Fibroblast of lung (primary cell): ENCODE data around the gene BAZ1B. TPM values are rescaled to one million over a fixed set of nuclear protein-coding genes. Genes with fewer than 3 reads are reported as not detected.
"Not testable (repeated sequence)": the region's sequence is repeated elsewhere in the genome, so short reads cannot be mapped to it uniquely, and the experiment has no call there.

Experiments
- DNase-seq, 2 donors: peaks; one replicate each; pipeline versions ENCODE4 v3.0.0 to v3.0.0-alpha.2; 2010; ENCODE audit warnings: low read depth in 2 of 2
- H2AFZ ChIP-seq: 2 replicates; pipeline ENCODE4 v1.5.1; 2012; ENCODE audit warnings: low read length, control low read depth, inconsistent platforms
- H3K27ac ChIP-seq: 2 replicates; pipeline ENCODE4 v1.5.1; 2011; ENCODE audit warnings: low read length, control low read depth; ENCODE audit not compliant: insufficient read depth
- H3K27me3 ChIP-seq: 2 replicates; pipeline ENCODE4 v1.5.1; 2011; ENCODE audit warnings: mild to moderate bottlenecking, low read length; ENCODE audit not compliant: control insufficient read depth, insufficient read depth
- H3K36me3 ChIP-seq: 2 replicates; pipeline ENCODE4 v1.5.1; 2011; ENCODE audit warnings: low read length; ENCODE audit not compliant: control insufficient read depth, insufficient read depth
- H3K4me1 ChIP-seq: 2 replicates; pipeline ENCODE4 v1.5.1; 2011; ENCODE audit warnings: low read length; ENCODE audit not compliant: control insufficient read depth, insufficient read depth; ENCODE audit errors: extremely low read depth
- H3K4me2 ChIP-seq: 2 replicates; pipeline ENCODE4 v1.5.1; 2011; ENCODE audit warnings: low read length, control low read depth; ENCODE audit not compliant: insufficient read depth; ENCODE audit errors: extremely low read depth
- H3K4me3 ChIP-seq, 4 experiments: fragments of 200-600 bp in 1 of 4; sonication (generic) in 1 of 4; replicated peaks in 1 of 4; 2 replicates each; pipeline ENCODE4 v1.5.1; 2011 to 2016; ENCODE audit warnings: low read length in 4 of 4, low read depth in 3 of 4, mild to moderate bottlenecking in 3 of 4, control low read depth in 2 of 4, inconsistent platforms in 1 of 4, mixed read lengths in 1 of 4; ENCODE audit not compliant: insufficient read depth in 1 of 4; ENCODE audit errors: control extremely low read depth in 1 of 4
- H3K79me2 ChIP-seq: 2 replicates; pipeline ENCODE4 v1.5.1; 2012; ENCODE audit warnings: mild to moderate bottlenecking, low read length, inconsistent platforms; ENCODE audit not compliant: control insufficient read depth, insufficient read depth
- H3K9ac ChIP-seq: 2 replicates; pipeline ENCODE4 v1.5.1; 2011; ENCODE audit warnings: mild to moderate bottlenecking, low read length, control low read depth; ENCODE audit not compliant: insufficient read depth
- H3K9me3 ChIP-seq: 2 replicates; pipeline ENCODE4 v1.5.1; 2012; ENCODE audit warnings: low read depth, low read length; ENCODE audit not compliant: control insufficient read depth, insufficient read depth
- H4K20me1 ChIP-seq: 2 replicates; pipeline ENCODE4 v1.5.1; 2011; ENCODE audit warnings: low read length; ENCODE audit not compliant: control insufficient read depth, insufficient read depth; ENCODE audit errors: extremely low read depth
- CTCF ChIP-seq, 2 donors: IDR thresholded peaks in 1 of 2; conservative IDR thresholded peaks in 1 of 2; 1 replicate in 1 of 2; 2 replicates in 1 of 2; pipeline ENCODE4 v1.5.1; 2011 to 2012; ENCODE audit warnings: low read length in 2 of 2, control low read depth in 1 of 2, inconsistent platforms in 1 of 2, low read depth in 1 of 2, mild to moderate bottlenecking in 1 of 2
- EZH2 ChIP-seq: IDR thresholded peaks from 2 replicates; pipeline ENCODE4 v1.5.1; 2012; ENCODE audit warnings: low read length, control low read depth, mild to moderate bottlenecking; ENCODE audit errors: missing control alignments
- polyA plus RNA-seq, 2 donors: library from polyadenylated mRNA; depleted of rRNA in 1 of 2; stranded (reverse) in 1 of 2; unstranded in 1 of 2; fragments of >200 nt; gene quantifications; 2 replicates each; pipeline ENCODE4 v1.2.1, GENCODE V29; 2011 to 2012; ENCODE audit warnings: missing spikeins in 1 of 2
- total RNA-seq: library from RNA; depleted of rRNA; stranded (reverse); fragments of >200 nt; gene quantifications from 2 replicates; pipeline ENCODE4 v1.2.1, GENCODE V29; 2014

Gene BAZ1B
- total and polyA plus RNA-seq, 2 donors (not counting 1 experiment from before 2014, with no cell fraction given): 30.5 to 68.9 TPM

- peaks cover 22% of the 10 kb centered on the region for H3K36me3 ChIP-seq
- H3K9me3 ChIP-seq: no peaks in the 10 kb centered on the region
- no peak for DNase-seq
Measured at GRCh38 chr7:73539709-73540108, 17.6 kb upstream of the BAZ1B start.

DNA sequence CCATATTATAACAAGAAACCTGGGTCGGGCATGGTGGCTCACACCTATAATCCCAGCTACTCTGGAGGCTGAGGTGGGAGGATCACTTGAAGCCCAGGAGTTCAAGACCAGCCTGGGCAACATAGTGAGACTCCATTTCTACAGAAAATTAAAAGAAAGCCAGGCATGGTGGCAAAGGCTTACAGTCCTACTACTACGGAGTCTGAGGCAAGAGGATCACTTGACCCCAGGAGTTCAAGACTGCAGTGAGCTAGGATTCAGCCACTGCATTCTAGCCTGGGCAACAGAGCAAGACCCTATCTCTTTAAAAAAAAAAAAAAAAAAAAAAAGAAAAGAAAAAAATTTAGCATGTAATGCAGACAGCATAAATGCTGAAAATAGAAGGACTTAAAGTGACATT lies 16.4 kb upstream of the BAZ1B start:
- H3K27ac ChIP-seq, H3K9me3 ChIP-seq, H3K4me2 ChIP-seq, H3K79me2 ChIP-seq, H2AFZ ChIP-seq, H3K9ac ChIP-seq, H4K20me1 ChIP-seq, H3K4me1 ChIP-seq, DNase-seq, H3K4me3 ChIP-seq, H3K27me3 ChIP-seq: not testable (repeated sequence)
- peaks cover 22% of the 10 kb centered on the region for H3K36me3 ChIP-seq

More at GRCh38 chr7:73539709-73540108, 17.6 kb upstream of the BAZ1B start:
- Histone ChIP-seq H3K27ac (no peak overlapping the region), H2AFZ (no peak overlapping the region), H3K4me2 (no peak overlapping the region), H3K79me2 (peaks cover 14% of the 10 kb centered on the region), H4K20me1 (no peaks in the 10 kb centered on the region), H3K4me3 (no peak overlapping the region), H3K27me3 (no peaks in the 10 kb centered on the region), H3K9ac (no peak overlapping the region), H3K4me1 (no peaks in the 10 kb centered on the region)
- TF ChIP-seq CTCF (conservative IDR thresholded peaks at IDR 0.05 in 1 of 2, IDR thresholded peaks at IDR 0.05 in 1 of 2; ENCODE audit: low read depth in 1 of 2, low read length in 2 of 2): no peak
- no peak for TF ChIP-seq EZH2

DNA sequence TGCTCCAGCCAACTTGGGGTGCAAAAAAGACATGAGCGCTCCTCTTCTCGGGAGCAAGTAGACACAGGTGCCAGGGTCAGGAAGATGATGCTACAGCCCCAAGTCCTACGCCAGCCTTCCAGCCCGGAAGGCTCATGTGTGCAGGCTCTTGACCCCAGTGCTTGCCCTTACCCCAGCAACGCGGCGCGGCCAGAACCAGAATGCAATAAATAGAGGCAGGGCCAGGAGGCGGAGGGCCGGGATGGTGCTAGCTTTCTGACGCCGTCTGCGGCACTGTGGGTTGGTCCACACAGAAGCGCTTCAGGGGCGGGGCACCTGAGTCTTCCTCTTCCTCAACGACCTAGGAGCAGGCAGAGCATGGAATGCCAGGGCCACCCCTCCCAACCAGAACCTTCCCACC lies 15.0 kb upstream of the BAZ1B start:
- Histone ChIP-seq H3K36me3 (peaks cover 17% of the 10 kb centered on the region), H4K20me1 (no peaks in the 10 kb centered on the region)
- no peak for TF ChIP-seq CTCF (conservative IDR thresholded peaks at IDR 0.05 in 1 of 2, IDR thresholded peaks at IDR 0.05 in 1 of 2; ENCODE audit: low read depth in 1 of 2, low read length in 2 of 2)
- TF ChIP-seq EZH2: no peak

More for the DNA sequence above, 15.0 kb upstream of the BAZ1B start:
- no peak overlapping the region for H3K4me3 ChIP-seq
- no peaks in the 10 kb centered on the region for H3K4me1 ChIP-seq
- H3K79me2 ChIP-seq: peaks cover 5% of the 10 kb centered on the region
- no peak overlapping the region for H3K27ac ChIP-seq
- H3K4me2 ChIP-seq: no peak overlapping the region
- DNase-seq: no peak
- no peaks in the 10 kb centered on the region for H3K9me3 ChIP-seq
- H3K27me3 ChIP-seq: no peaks in the 10 kb centered on the region
- no peak overlapping the region for H3K9ac ChIP-seq
- H2AFZ ChIP-seq: no peak overlapping the region
